H1 (cell line): ENCODE data around the gene CNNM3.

Experiments
- ASH2L ChIP-seq: fragments of 200-600, 300-600 bp; sonication (generic); IDR thresholded peaks from one replicate; pipeline ENCODE4 v1.7.1; 2017; ENCODE audit warnings: low read length
- POLR2A ChIP-seq, 2 experiments: IDR thresholded peaks; 1 replicate in 1 of 2; 2 replicates in 1 of 2; pipeline ENCODE4 v1.6.1; 2011; ENCODE audit warnings: low read depth in 2 of 2, low read length in 2 of 2, mild to moderate bottlenecking in 2 of 2; ENCODE audit errors: control extremely low read depth in 1 of 2
- RNF2 ChIP-seq: fragments of 200-900, 300-1000 bp; sonication (generic); IDR thresholded peaks from 2 replicates; pipeline ENCODE4 v1.7.1; 2016; ENCODE audit warnings: borderline replicate concordance, low read depth, mild to moderate bottlenecking, antibody characterized with exemption, low read length; ENCODE audit not compliant: poor library complexity, severe bottlenecking; ENCODE audit errors: missing control alignments
- SP1 ChIP-seq: IDR thresholded peaks from 2 replicates; pipeline ENCODE4 v1.6.1; 2011; ENCODE audit warnings: low read depth, low read length
- TF ChIP-seq, protein P1 (sequence below), 3 experiments: IDR thresholded peaks; 1 replicate in 2 of 3; 2 replicates in 1 of 3; pipeline versions ENCODE4 v1.5.1 to v1.6.1; 2011; ENCODE audit warnings: low read length in 3 of 3, mild to moderate bottlenecking in 3 of 3, inconsistent platforms in 2 of 3, low read depth in 1 of 3, moderate library complexity in 1 of 3; ENCODE audit not compliant: insufficient read depth in 1 of 3; ENCODE audit errors: control extremely low read depth in 1 of 3

DNA sequence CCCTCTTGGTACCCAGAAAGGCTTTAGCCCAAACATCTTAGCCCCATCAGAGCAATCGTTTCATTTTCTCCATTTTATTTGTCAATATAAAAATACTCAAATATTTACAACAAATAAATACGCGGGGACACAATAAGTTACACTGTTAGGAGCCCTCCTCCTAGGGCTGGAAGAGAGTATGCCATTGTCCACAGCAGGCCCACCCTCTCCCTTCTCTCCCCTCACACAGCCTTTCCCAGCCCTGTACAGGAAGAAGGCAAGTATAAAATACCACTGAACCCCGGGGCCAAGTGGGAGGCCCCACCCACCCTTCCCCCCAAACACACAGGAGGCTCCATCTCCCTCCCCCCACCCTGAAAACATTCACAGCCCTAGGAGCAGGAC, 43.6 kb downstream of the CNNM3 start:
- no peak for TF ChIP-seq POLR2A (IDR thresholded peaks at IDR 0.05; ENCODE audit: control extremely low read depth in 1 of 2, low read depth in 2 of 2, low read length in 2 of 2)
- TF ChIP-seq, protein P1, sequence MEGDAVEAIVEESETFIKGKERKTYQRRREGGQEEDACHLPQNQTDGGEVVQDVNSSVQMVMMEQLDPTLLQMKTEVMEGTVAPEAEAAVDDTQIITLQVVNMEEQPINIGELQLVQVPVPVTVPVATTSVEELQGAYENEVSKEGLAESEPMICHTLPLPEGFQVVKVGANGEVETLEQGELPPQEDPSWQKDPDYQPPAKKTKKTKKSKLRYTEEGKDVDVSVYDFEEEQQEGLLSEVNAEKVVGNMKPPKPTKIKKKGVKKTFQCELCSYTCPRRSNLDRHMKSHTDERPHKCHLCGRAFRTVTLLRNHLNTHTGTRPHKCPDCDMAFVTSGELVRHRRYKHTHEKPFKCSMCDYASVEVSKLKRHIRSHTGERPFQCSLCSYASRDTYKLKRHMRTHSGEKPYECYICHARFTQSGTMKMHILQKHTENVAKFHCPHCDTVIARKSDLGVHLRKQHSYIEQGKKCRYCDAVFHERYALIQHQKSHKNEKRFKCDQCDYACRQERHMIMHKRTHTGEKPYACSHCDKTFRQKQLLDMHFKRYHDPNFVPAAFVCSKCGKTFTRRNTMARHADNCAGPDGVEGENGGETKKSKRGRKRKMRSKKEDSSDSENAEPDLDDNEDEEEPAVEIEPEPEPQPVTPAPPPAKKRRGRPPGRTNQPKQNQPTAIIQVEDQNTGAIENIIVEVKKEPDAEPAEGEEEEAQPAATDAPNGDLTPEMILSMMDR (IDR thresholded peaks at IDR 0.05; ENCODE audit: control extremely low read depth in 1 of 3, insufficient read depth in 1 of 3, low read depth in 1 of 3, low read length in 3 of 3), result no peak
- no peak for TF ChIP-seq SP1
- TF ChIP-seq RNF2, result no peak
- no peak for TF ChIP-seq ASH2L
